ENCODE data around the gene ASB2.

ASB2 gene

DNA sequence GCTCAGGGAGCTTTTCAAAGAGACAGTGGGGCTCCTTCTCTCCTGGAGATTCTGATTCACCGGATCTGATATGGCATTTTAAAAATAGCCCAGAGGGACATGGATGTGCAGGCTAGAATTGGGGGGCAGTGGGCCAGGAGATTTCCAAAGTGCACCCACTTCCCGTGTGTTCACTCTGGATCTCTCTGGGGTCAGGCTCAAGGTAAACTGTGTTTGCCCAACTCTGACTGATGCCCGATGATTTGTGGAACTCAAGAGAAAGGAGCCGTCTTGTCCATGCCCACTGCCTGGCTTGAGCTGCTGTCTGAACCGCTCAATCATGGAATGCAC, 31.3 kb downstream of the ASB2 start:
- no peak for DNase-seq

DNA sequence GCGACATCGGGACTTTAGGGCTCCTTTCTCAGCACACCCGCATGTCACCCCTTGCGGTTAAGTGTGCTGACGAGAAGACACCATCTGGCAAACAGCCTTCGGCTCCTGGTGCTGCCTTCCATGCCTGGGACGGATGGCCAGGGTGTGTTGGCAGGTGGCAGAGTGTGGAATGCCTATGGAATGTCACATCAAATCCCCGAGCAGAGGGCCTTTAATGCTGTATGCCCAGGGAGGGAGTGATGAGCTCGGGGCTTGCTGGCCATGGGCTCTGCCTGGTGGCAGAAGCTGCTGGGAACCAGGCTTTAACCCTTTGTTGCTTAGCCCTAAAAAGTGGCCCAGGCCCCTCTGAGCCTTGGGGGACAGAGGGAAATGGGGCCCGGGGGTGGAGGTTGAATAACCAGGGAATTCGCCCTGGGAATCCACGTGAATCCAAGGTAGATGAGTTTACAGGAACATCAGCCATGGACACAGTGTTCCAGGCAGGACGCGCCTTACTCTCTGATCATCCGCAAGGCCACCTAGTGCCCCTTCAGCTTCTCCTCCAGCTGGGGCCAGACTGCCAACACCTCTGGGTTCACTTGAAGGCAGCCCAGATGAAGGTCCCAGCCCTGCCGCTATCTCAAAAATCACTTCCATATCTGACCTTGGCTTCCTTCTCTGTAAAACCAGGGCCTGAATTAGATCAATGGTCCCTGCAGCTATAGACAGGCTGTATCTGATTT, 31.9 kb downstream of the ASB2 start:
- DNase-seq, result no peak

DNA sequence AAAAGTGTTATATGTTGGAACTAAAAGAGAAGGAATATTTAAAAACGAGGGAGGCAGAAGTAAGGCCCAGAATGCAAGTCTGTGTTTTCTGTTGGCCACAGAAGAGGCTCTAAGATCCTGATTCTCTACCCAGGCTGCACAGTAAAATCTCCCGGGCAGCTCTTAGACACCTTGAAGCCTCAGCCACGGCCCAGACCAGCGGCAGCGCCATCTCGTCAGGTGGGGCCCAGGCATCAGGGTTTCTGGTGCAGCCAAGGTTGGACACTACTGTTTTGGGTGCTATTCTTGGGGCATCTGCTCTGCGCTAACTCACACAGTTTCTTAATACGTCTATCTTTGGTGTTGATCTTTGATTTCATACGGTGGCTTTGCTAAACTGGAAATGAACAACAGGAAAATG, 32.4 kb downstream of the ASB2 start:
- DNase-seq, result no peak

DNA sequence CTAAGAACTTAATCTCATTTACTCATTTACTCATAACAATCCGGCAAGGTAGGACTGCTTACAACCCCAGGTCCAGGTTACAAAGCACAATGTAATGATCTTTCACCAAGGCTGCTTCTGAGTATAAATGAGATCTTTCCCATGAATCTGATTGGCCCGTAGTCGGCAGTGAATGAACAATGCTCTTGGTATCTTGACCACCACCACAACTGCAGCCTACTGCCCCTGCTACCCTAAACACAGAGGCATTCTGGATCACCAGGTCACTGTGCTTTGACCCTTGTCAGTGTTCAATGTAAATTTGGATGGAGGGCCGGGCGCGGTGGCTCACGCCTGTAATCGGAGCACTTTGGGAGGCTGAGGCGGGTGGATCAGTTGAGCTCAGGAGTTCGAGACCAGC, 33.3 kb downstream of the ASB2 start:
- DNase-seq, result no peak

DNA sequence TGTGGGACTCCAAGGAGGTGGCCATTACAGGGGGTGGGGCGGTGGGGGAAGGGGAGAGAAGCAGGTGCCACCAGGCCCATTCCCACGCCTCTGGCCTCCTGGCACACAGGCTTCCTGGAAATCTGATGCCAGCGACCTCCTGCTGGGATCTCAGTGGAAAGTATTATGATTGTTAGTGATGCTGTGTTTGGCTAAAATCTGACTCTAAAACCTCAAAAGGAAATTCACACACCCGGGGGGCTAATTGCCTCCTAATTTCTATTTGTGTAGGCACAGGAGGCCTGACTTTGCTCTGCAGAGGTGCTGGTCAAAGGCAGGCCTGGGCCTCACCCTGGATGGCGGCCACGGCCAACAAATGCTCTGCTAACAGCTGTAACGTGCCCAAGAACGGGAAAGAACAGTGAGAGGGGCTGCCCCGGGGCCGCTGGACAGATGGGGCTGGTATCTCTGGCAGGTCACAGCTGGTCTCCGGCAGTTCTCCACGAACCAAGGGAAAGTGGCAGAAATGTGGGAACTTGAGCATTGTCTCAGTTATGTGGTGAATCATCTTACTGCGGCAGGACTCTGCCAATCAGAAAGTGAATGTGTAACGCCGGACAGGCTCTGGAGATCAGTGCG, 35.0 kb downstream of the ASB2 start:
- DNase-seq, result no peak

DNA sequence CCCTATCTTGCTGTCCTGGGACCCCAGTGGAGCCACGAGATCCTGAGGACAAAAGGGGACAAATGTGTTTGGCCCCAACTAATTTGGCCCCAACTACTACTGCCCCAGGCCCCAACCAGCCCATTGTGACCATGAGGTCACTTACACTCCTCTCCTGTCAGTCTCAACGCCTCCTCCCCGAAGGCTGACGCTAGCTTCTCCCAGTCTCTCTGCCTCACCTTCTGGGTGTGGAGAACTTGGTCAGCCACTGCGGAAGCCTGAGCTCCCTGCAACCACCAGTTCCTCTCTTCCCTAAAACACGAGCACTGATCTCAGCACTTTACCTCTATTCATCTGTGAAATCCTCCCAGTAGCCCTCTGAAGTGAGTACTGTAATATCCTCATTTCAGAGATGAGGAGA, 35.9 kb downstream of the ASB2 start:
- no peak for DNase-seq

DNA sequence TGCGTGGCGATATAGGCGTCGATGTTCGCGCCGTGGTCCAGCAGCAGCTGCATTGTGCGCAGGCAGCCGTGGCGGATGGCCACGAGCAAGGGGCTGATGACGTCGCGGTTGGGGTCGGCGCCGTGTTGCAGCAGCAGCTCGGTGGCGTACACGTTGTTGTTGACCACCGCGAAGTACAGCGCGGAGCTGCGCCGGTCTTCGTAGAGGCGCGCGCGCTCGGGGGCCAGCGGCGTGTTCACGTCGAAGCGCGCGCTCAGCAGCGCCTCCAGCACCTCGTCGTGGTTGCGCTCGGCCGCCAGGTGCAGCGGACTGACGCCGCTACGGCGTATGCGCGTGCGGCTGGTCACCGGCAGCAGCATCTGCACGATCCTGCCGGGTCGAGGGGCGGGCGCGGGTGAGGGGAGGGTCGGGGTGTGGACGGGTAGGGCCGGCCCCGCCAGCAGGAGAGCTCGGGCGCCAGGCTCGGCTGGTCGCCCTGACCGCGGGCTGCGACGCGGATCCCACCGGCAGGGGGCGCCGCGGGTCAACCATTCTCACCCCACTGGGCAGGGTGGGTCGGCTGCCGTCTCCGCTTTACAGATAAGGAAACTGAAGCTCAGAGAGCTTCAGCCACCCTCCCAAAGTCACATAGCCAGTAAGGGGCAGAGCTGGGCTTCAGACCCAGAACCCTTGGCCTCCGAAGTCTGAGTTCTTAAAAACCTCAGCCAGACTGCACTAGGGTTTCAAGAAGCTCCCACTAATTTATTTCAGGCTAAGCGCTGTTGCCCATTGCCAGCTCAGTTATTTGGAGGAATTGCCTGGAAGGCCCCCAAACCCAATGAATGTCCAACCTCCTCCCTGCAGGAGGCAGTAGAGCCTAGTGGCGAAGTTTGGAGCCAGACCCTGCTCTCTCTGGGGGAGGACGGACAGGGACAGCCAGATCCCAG, 36.8 kb downstream of the ASB2 start:
- DNase-seq, result peak; percentile 83

DNA sequence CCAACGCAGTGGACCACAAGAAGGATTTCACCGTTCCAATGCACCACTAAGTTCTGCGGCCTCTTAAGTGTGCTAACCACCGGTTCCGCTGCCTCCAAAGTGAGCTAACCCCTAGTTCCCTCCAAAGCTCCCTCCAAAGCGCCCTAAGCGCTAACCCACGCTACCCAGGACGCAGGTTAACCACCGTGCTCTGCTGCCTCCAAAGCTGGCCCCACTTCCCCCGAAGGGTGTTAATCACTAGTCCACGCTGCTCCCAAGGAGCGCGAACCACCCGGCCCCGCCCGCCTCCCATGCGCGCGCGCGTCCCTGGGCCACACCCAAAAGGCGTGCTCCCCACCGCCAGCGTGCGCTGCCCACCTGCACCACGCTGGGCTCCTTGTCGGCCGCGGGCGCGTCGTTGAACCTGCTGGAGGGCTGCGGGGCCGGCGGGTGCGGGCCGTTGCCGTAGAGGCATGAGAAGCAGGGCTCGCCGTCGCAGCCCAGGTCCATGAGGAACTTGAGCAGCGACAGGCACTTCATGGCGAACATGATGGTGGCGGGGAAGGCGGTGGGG, 37.5 kb downstream of the ASB2 start:
- DNase-seq, result no peak

DNA sequence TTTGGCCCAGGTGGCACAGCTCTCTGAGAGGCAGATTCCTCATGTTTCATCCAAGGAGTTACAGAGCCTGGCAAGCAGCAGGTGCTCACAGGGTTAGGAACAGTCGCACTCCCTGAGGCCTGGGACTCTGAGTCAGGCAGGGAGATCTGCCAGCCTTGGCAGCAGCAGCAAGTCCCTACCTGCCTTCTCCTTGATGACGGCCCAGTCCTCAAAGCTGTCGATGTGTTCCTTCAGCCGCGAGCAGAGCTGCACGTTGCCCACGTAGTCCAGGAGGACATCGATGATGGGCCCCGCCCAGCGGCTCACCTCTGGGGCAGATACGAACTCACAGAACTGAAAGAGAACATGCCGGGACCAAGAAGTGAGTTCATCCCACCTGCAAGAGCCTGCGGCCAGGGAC, 38.9 kb downstream of the ASB2 start:
- DNase-seq, result no peak

DNA sequence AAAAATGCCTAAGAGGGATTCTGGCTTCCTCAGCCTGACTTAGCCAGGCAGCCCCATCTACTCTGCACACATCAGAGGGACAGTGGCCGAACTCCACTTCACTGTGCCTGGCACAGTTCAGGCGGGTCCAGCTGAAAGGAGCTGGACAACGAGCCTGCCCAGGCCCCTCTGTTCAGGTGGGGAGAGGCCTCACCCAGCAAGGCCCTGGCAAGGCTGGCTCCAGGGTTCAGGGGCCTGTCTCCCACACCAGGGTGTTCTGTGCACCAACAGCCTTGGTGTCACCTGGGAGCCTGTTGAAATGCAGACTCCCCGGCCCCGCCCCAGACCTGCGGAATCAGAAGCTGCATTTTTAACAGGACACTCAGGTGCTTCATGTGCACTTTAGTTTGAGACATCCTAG, 39.4 kb downstream of the ASB2 start:
- DNase-seq, result no peak

DNA sequence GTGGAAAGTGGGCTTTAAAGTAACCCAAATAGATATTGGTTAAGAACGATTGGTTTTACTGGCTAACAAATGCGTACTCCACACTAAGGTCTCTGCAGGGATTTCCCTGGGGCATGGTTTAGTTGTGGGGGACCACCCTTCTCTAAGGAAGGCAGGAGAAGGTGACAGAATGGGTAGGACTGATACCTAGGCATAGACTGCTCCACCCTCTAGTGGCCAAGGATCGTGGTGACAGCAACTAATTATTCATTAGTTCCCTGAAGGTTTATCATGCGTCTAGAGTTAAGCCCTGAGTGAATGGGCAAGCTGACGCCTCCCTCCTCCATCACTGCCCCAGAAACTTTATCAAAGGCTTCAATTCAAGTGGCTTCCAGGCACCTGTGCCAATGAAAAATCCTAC, 40.1 kb downstream of the ASB2 start:
- DNase-seq, result no peak

DNA sequence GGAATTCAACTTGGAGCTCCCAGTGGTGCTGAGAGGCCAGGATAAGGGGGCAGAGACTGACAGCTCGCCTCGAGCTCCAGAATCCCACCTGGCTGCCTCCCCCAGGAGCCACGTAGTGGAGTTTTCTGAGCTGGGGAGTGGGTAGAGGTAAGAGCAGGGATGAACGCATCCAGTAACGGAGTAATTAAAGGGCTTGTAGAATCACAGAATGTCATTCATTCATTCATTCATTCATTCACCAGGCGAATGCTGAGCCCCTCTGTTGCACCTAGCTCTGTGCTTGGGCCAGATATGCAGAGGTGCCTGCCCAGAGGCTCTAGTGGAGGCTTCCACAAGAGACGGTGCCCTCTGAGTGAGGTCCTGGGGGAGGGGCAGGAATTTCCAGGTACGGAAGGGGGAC, 41.2 kb downstream of the ASB2 start:
- no peak for DNase-seq

DNA sequence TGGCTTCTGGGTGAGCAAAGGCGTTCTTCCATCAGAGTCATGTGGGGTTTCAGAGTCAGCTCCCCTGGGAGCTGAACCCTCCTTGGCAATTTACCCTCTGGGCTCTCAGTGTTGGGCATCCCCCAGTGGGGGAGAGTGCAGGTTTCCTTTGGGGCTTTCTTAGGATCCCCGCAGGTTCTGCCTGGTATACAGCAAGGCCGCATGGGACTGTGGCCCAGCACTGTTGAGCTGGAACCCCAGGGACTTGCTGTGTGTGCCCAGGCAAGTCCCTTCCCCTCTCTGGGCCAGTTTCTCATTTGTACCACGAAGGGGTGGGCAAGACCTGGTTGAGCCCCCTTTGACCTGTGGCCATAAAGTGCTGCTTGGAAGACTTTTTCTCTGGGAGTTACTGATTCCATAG, 43.7 kb downstream of the ASB2 start:
- no peak for DNase-seq

DNA sequence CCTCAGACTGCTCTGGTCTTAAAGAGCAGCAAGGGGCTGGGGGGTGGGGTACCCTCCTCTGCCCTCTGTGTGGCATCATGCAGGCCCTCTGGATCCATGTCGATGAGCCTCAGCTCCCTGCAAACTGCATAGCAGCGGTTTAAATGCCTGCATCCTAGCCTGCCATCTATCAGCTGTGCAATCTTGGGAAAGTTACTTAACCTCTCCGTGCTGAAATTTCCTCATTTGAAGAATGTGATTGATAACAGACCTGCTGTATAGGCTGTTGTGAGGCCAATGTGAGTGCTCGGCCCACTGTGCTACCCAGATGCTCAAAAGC, 45.4 kb downstream of the ASB2 start:
- no peak for DNase-seq

DNA sequence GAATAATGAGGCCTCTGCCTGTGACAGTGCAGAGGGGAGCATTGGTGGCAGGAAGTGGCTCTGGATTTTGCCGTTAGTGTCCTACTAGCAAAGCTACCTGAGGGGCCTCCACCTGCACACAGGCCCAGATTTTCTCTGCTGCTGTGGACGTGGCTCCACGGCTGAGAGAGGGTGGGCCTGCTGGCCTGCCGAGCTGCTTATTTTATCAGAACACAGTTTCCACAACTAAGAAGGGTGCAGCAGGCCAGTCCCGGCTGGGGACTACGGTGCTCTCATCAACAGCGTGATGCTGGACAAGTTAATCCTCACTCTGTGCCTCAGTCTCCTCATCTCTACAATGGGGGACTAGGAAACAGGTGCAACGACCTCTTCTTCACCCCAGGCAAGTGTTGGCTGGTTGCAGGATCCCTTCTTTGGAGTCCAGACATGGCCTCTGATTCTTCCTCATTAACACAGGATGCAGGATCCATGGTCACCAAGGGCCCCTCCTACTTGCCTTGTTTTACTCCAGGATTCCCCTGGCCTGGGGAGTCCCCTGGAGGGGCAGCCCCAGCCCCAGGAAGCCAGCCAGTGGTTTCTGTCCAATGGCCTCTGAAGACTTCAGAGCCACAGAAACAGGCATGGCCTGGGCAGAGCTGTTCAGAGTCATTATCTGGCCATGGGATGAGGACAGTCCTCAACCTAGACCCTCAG, 45.9 kb downstream of the ASB2 start:
- no peak for DNase-seq

DNA sequence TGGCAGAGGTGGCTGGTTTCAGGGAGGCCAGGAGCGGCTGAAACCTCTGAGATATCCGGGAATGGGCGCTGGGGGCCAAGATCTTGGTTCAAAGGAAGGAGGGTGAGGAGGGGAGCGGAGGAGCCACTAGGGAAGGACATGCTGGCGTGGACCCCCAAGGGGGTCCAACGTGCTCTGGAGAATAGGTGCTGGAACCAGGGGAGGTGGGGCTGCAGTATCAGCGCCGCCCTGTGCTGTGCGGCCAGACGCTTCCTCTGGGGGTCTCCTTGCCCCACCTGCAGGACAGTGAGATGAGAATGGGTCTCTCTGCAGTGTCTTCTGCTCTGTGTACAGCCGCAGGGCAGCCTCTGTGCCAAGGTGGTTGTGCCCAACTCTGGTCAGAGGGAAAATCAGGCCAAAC, 46.7 kb downstream of the ASB2 start:
- no peak for DNase-seq

DNA sequence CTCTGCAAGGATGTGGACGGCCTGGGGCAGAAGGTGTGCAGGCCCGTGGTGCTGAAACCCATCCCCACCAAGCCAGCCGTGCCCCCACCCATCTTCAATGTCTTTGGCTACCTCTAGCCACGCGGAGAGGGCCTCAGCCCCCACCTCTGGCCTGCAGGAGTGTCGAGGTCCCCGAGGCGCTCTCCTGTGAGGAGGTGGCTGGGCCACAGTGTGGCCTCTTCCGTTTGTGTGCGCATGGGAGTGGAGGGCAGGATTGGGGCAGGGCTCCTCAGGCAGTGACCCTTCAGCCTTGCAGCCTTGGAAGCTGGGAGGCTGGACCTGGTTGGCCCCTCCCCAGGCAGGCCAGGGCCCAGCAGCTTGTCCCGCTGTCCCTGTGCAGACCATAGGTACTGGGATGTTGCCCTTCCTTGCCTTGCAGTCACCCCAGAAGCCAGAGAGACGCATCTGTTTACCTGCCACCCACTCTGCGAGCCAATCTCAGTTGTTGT, 47.3 kb downstream of the ASB2 start:
- DNase-seq, result no peak

DNA sequence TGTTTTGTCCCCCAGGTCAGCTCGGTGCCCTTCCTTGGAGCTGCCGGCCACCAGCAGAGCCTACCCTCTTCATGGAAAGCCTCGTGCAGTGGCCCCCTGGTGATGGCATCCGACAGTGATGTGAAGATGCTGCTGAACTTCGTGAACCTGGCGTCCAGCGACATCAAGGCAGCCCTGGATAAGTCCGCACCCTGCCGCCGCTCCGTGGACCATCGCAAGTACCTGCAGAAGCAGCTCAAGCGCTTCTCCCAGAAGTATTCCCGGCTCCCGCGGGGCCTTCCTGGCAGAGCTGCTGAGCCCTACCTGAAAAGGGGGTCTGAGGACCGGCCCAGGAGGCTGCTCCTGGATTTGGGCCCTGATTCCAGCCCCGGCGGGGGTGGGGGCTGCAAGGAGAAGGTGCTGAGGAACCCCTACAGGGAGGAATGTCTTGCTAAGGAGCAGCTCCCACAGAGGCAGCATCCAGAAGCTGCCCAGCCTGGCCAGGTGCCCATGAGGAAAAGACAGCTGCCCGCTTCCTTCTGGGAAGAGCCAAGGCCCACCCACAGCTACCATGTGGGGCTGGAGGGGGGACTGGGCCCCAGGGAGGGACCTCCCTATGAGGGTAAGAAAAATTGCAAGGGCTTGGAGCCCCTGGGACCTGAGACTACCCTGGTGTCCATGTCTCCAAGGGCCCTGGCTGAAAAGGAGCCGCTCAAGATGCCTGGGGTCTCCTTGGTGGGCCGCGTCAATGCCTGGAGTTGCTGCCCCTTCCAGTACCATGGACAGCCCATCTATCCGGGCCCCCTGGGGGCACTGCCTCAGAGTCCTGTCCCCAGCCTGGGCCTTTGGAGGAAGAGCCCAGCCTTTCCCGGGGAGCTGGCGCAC, 48.0 kb downstream of the ASB2 start:
- no peak for DNase-seq

DNA sequence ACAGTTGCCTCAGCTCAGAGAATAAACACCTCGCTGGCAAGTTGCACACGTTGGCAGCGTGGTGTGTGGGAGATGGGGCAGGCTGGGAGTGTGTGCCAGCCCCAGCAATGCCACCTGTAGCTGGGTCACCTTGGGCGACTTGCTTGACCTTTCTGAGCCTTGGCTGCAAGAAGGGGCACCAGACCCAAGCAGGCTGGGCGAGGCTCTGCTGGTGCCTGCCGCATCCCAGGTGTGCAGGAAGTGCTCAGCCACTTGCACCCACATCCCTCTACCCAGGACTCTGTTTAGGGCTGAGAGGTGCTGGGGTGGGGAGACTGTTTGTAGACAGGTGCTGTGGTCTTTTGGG, 48.6 kb downstream of the ASB2 start:
- DNase-seq, result no peak

DNA sequence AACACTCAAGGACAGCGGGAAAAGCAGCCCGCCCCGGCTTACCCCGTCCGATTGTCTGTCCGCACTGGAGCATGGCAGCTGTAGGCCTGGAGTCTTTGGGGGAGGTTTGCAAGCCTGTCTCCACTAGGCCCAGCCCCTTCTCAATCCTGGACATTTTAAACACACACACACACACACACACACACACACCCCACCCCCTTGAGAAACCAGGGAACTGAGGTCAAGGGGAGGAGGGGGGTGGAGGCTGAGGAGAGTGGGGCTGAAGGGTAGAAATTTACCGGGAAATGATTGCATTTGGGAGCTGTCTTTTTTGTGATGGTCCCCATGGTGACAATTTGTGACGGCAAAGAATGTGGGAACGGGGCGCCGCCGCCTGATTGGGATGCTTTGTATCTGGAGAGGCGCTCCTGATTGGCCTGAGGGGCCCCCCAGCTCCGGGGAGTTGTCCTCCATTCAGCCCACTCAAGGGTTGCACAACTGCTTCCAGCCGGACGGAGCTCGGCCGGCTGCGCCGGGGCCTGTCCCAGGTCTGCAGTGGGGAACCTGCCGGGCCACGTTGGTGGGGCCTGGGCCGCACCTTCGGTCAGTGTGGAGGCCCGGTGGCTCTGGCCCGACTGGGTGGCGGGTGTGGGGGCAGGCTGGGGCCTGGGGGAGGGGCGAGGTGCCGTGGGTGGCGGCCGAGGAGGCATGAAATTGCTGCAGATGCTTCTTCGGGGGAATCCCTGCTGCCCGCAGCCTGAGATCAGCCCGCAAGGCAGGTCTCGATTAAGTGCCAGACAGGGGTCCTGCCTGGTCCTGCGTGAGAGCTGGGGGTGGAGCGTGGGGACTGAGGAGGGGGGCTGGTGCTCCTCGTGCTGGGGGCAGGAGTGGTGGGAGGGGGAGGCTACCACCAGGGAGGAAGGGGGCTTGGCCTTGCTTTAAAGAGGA, 49.2 kb downstream of the ASB2 start, which contains the start of gene FAM181A:
TSS of gene FAM181A (plus strand) at position 472 of the 927 bp plus-strand sequence. CDS start 942 bp downstream, outside the sequence.
- no peak for DNase-seq

All from CD4-positive, alpha-beta T cell treated with Interleukin-4 for 4 hours (primary cell).